ENCODE measurements around the gene AMHR2.
"Not testable (repeated sequence)": the region's sequence is repeated elsewhere in the genome, so short reads cannot be mapped to it uniquely, and the experiment has no call there.

- TF ChIP-seq EZH2 (IDR thresholded peaks at IDR 0.05; ENCODE audit: insufficient read depth, poor library complexity, severe bottlenecking); EZH2phosphoT487 (IDR thresholded peaks at IDR 0.05; ENCODE audit: insufficient read depth, low read depth): not testable (repeated sequence)
Observed at GRCh38 chr12:53374277-53374676, 49.4 kb upstream of the AMHR2 start.
